Gastrocnemius medialis (tissue), 4 donors: ENCODE results near the gene CLSTN2. TPM values are rescaled to one million over a fixed set of nuclear protein-coding genes. Genes with fewer than 3 reads are reported as not detected.

Experiments
- ATAC-seq, 2 donors: fragments of 150-250 bp; one replicate each; pipeline ENCODE4 v1.9.1; 2016
- DNase-seq, 2 donors: peaks; one replicate each; pipeline ENCODE4 v3.0.0-alpha.2; 2019
- H3K27ac ChIP-seq, 4 donors: fragments of 200-600 bp; sonication (generic); 1 replicate in 1 of 4; 2 replicates in 3 of 4; pipeline ENCODE4 v1.5.1; 2016 to 2018; ENCODE audit warnings: mild to moderate bottlenecking in 2 of 4, moderate library complexity in 1 of 4
- H3K27me3 ChIP-seq, 3 donors: fragments of 200-600 bp; sonication (generic) in 2 of 3; 1 replicate in 1 of 3; 2 replicates in 2 of 3; pipeline versions ENCODE4 v1.5.1 to v1.6.0; 2016 to 2019; ENCODE audit warnings: mild to moderate bottlenecking in 1 of 3, moderate library complexity in 1 of 3
- H3K36me3 ChIP-seq, 2 donors: fragments of 200-600 bp; sonication (generic) in 1 of 2; one replicate each; pipeline ENCODE4 v1.5.1; 2017 to 2018
- H3K4me1 ChIP-seq, 2 donors: fragments of 200-600 bp; sonication (generic) in 1 of 2; one replicate each; pipeline ENCODE4 v1.5.1; 2016 to 2017; ENCODE audit warnings: mild to moderate bottlenecking in 2 of 2
- H3K4me3 ChIP-seq, 4 donors: fragments of 200-600 bp; sonication (generic) in 3 of 4; 1 replicate in 1 of 4; 2 replicates in 3 of 4; pipeline ENCODE4 v1.5.1; 2016 to 2019; ENCODE audit warnings: mild to moderate bottlenecking in 2 of 4
- H3K9me3 ChIP-seq, 3 donors: fragments of 200-600 bp; sonication (generic) in 2 of 3; 1 replicate in 1 of 3; 2 replicates in 2 of 3; pipeline ENCODE4 v1.5.1; 2016 to 2019
- POLR2A ChIP-seq, 2 donors: fragments of 450-650 bp; IDR thresholded peaks; one replicate each; pipeline ENCODE4 v1.6.1; 2017; ENCODE audit warnings: antibody characterized with exemption in 2 of 2, mild to moderate bottlenecking in 2 of 2, moderate library complexity in 2 of 2
- in situ Hi-C, 4 donors: fragments of 200-750 bp; cut with MboI; loops; one replicate each; pipeline versions ENCODE4 v1.15.0 to v1.8.0; 2017; ENCODE audit warnings: low sequenced_read_pairs in 4 of 4
- intact Hi-C: fragments of 100-400 bp; cut with DNase I; formaldehyde crosslinking; loops from one replicate; pipeline ENCODE4 v1.15.1; 2023; ENCODE audit warnings: low total_unique reads
- total RNA-seq, 4 donors: library from RNA; depleted of rRNA; stranded (reverse); fragments of >200 nt; gene quantifications; one replicate each; pipeline versions ENCODE4 v1.1.0 to v1.2.3, GENCODE V29; 2016
- TF ChIP-seq, protein P1 (sequence below), 5 experiments: fragments of 450-650 bp in 3 of 5; fragments of 200-600 bp in 2 of 5; sonication (generic) in 2 of 5; IDR thresholded peaks in 4 of 5; conservative IDR thresholded peaks in 1 of 5; 1 replicate in 4 of 5; 2 replicates in 1 of 5; pipeline ENCODE4 v1.5.1; 2016 to 2019; ENCODE audit warnings: antibody characterized with exemption in 5 of 5, mild to moderate bottlenecking in 3 of 5, moderate library complexity in 3 of 5

Gene CLSTN2
- total RNA-seq, 4 donors from 2014 or later = 1.1 to 4.9 (median 4.0) TPM

DNA sequence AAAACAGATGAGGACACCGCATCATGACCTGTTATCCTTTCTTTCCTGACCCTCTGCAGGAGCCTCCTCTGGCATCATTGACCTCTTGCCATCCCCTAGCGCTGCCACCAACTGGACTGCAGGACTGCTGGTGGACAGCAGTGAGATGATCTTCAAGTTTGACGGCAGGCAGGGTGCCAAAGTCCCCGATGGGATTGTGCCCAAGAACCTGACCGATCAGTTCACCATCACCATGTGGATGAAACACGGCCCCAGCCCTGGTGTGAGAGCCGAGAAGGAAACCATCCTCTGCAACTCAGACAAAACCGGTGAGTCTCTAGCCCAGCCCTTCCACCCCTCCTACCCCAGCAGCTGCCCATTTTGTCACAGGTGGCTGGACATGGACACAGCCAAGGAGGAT is 524.5 kb downstream of the CLSTN2 start:
- Histone ChIP-seq H3K4me1 (no peaks in the 10 kb centered on the region), H3K27ac (no peak overlapping the region), H3K27me3 (no peaks in the 10 kb centered on the region), H3K9me3 (no peaks in the 10 kb centered on the region), H3K36me3 (no peaks in the 10 kb centered on the region), H3K4me3 (no peak overlapping the region)
- DNase-seq (no peak), ATAC-seq (no peak)
- in situ Hi-C loops (no loop called here), intact Hi-C loops (no loop called here)
- TF ChIP-seq, protein P1, sequence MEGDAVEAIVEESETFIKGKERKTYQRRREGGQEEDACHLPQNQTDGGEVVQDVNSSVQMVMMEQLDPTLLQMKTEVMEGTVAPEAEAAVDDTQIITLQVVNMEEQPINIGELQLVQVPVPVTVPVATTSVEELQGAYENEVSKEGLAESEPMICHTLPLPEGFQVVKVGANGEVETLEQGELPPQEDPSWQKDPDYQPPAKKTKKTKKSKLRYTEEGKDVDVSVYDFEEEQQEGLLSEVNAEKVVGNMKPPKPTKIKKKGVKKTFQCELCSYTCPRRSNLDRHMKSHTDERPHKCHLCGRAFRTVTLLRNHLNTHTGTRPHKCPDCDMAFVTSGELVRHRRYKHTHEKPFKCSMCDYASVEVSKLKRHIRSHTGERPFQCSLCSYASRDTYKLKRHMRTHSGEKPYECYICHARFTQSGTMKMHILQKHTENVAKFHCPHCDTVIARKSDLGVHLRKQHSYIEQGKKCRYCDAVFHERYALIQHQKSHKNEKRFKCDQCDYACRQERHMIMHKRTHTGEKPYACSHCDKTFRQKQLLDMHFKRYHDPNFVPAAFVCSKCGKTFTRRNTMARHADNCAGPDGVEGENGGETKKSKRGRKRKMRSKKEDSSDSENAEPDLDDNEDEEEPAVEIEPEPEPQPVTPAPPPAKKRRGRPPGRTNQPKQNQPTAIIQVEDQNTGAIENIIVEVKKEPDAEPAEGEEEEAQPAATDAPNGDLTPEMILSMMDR (IDR thresholded peaks at IDR 0.05 in 4 of 5, conservative IDR thresholded peaks at IDR 0.05 in 1 of 5) = no peak
- TF ChIP-seq POLR2A (IDR thresholded peaks at IDR 0.05) = no peak

DNA sequence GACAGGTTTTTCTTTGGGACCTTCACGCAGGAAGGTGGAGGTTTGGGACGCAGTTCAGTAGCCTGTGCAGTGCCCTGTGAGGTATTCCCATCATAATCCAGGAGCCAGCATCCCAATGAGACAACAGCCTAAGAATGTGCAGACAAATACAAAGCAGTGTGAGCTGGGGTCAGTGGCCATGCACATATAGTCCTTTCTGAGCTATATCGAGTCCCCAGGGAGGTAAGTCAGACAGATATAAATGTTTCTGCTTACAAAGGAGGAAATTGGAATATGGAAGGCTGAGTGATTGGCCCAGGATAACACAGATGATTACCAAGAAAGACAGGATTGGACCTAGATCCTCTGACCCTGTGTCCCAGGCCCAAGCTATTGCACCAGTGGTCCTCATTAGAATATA is 526.3 kb downstream of the CLSTN2 start:
- in situ Hi-C loops = no loop called here

DNA sequence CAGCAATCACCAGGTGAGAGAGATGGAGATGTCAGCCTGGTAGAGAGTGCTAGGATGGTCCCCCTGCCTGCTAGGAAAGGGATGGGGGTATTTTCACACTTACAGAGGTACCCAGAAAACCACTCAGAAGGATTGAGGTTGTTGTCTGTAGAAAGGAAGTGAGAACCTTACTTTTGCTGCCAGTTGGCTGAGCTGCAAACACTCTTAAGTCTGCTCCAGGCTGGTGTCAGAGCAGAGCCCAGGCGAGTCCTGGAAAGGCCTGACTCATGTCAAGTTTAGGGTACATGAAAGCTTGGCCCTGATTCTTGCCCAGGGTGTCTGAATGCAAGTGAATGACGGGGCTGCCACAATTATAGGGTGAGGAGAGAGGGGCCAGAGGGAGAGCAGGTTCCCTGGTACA is 528.4 kb downstream of the CLSTN2 start:
- intact Hi-C loops = no loop called here
- no peak for TF ChIP-seq POLR2A (IDR thresholded peaks at IDR 0.05)
- TF ChIP-seq, protein P1 (IDR thresholded peaks at IDR 0.05 in 4 of 5, conservative IDR thresholded peaks at IDR 0.05 in 1 of 5) = no peak
- Histone ChIP-seq H3K9me3 (no peaks in the 10 kb centered on the region), H3K27ac (no peak overlapping the region), H3K4me1 (no peaks in the 10 kb centered on the region), H3K36me3 (no peaks in the 10 kb centered on the region), H3K4me3 (no peak overlapping the region), H3K27me3 (no peaks in the 10 kb centered on the region)
- in situ Hi-C loops = no loop called here
- DNase-seq = no peak
- ATAC-seq = no peak

More for the DNA sequence above, 526.3 kb downstream of the CLSTN2 start:
- no peak overlapping the region for H3K4me3 ChIP-seq
- no peak for DNase-seq
- H3K4me1 ChIP-seq = no peaks in the 10 kb centered on the region
- H3K36me3 ChIP-seq = no peaks in the 10 kb centered on the region
- no peak for ATAC-seq
- intact Hi-C loops = no loop called here
- H3K27ac ChIP-seq = no peak overlapping the region
- H3K9me3 ChIP-seq = no peaks in the 10 kb centered on the region
- no peak for TF ChIP-seq POLR2A (IDR thresholded peaks at IDR 0.05)
- TF ChIP-seq, protein P1 (IDR thresholded peaks at IDR 0.05 in 4 of 5, conservative IDR thresholded peaks at IDR 0.05 in 1 of 5) = no peak
- no peaks in the 10 kb centered on the region for H3K27me3 ChIP-seq

DNA sequence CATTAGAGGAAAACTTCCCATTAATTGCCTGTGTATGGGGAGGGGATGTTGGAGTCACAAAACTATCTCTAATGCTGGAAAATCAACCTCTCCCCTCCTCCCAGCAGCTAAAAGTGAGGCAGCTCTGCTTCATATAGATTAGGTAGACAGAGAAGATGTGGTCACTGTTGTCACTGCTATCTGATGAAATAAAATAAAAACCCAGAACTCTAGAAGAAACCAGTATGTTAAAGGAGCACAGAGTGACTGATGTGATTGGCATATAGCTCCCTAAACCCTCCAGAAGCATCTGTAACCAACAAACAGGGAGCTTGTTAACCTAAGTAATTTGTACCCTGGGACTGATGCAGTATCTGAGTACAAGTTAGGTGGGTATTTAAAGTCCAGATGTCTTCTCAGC is 531.0 kb downstream of the CLSTN2 start:
- H3K9me3 ChIP-seq = no peaks in the 10 kb centered on the region
- H3K27ac ChIP-seq = no peak overlapping the region
- intact Hi-C loops = no loop called here
- no peak overlapping the region for H3K4me3 ChIP-seq
- TF ChIP-seq, protein P1 (IDR thresholded peaks at IDR 0.05 in 4 of 5, conservative IDR thresholded peaks at IDR 0.05 in 1 of 5) = no peak
- no peak for TF ChIP-seq POLR2A (IDR thresholded peaks at IDR 0.05)
- in situ Hi-C loops = no loop called here
- H3K27me3 ChIP-seq = no peaks in the 10 kb centered on the region
- no peaks in the 10 kb centered on the region for H3K36me3 ChIP-seq
- no peak for ATAC-seq
- DNase-seq = no peak
- no peaks in the 10 kb centered on the region for H3K4me1 ChIP-seq

DNA sequence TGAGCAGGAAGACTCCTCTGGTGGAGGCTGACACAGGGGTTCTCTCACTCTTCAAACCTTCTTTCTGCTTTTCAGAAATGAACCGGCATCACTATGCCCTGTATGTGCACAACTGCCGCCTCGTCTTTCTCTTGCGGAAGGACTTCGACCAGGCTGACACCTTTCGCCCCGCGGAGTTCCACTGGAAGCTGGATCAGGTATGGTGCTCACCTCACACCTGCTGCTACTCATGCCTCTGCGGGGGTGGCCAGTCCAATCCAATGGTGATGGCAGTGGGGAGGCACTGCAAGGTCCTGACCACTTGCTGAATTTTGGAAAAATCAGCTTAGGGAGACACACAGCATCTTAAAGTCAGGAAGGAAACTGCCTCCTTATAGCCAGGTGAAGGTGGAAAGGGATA is 531.5 kb downstream of the CLSTN2 start:
- ATAC-seq = no peak
- TF ChIP-seq, protein P1 (IDR thresholded peaks at IDR 0.05 in 4 of 5, conservative IDR thresholded peaks at IDR 0.05 in 1 of 5) = no peak
- TF ChIP-seq POLR2A (IDR thresholded peaks at IDR 0.05) = no peak
- Histone ChIP-seq H3K36me3 (no peaks in the 10 kb centered on the region), H3K27ac (peak overlapping the region in 1 of 4 donors; percentile 24), H3K27me3 (no peaks in the 10 kb centered on the region), H3K9me3 (no peaks in the 10 kb centered on the region), H3K4me3 (no peak overlapping the region), H3K4me1 (no peaks in the 10 kb centered on the region)
- DNase-seq = no peak
- intact Hi-C loops (no loop called here), in situ Hi-C loops (no loop called here)
